HUES6 (cell line): ENCODE results near the gene PAK4.

ENCODE experiments used
- H3K27ac ChIP-seq: 2 replicates; pipeline ENCODE4 v1.7.0; 2013; ENCODE audit warnings: low read depth, mild to moderate bottlenecking, low read length, inconsistent platforms
- H3K27me3 ChIP-seq: 2 replicates; pipeline ENCODE4 v1.6.1; 2013; ENCODE audit warnings: low read length; ENCODE audit not compliant: control insufficient read depth, insufficient read depth
- H3K36me3 ChIP-seq: 2 replicates; pipeline ENCODE4 v1.6.1; 2013; ENCODE audit warnings: low read length; ENCODE audit not compliant: control insufficient read depth, insufficient read depth
- H3K4me1 ChIP-seq: 2 replicates; pipeline ENCODE4 v1.6.1; 2013; ENCODE audit warnings: low read length; ENCODE audit not compliant: control insufficient read depth, insufficient read depth
- H3K4me3 ChIP-seq: 2 replicates; pipeline ENCODE4 v1.5.1; 2013; ENCODE audit warnings: low read depth, low read length
- H3K9ac ChIP-seq: one replicate; pipeline ENCODE4 v1.6.1; 2013; ENCODE audit warnings: mild to moderate bottlenecking, low read length
- H3K9me3 ChIP-seq: 2 replicates; pipeline ENCODE4 v1.6.1; 2013; ENCODE audit warnings: low read depth, low read length; ENCODE audit not compliant: control insufficient read depth, insufficient read depth

The PAK4 gene

GRCh38 chr19:39190768-39191167, 65.2 kb downstream of the PAK4 start:
- no peak overlapping the region for H3K27ac ChIP-seq
- no peaks in the 10 kb centered on the region for H3K36me3 ChIP-seq
- H3K4me1 ChIP-seq, result no peaks in the 10 kb centered on the region; the same call in none of the 2 replicates
- H3K9me3 ChIP-seq, result no peaks in the 10 kb centered on the region
- H3K27me3 ChIP-seq, result peaks cover 10% of the 10 kb centered on the region
- H3K4me3 ChIP-seq, result no peak overlapping the region
- no peak overlapping the region for H3K9ac ChIP-seq

DNA sequence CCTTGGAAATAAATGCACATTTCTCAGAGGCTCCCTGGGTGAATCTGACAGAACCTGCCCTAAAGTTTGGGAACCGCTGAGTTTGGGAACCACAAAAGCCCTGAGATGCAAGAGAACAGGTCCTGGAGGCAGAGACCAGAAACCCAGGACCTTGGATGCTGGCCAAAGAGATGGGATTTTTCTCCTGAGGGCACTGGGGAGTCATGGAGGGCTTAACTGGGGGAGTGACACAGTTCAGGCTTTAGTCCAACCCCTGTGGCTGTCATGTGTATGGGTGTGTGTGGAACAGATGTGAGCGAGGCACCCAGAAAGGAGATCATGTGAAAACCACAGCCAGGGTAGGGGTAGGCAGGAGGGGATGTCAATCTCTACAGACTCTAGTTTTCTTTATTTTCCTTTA, 67.3 kb downstream of the PAK4 start:
- Histone ChIP-seq H3K9me3 (no peaks in the 10 kb centered on the region), H3K9ac (no peak overlapping the region), H3K27ac (no peak overlapping the region), H3K36me3 (no peaks in the 10 kb centered on the region), H3K4me1 (peaks cover 7% of the 10 kb centered on the region), H3K4me3 (no peak overlapping the region), H3K27me3 (peaks cover 31% of the 10 kb centered on the region)

GRCh38 chr19:39193803-39194202, 68.2 kb downstream of the PAK4 start:
- Histone ChIP-seq H3K4me1 (peaks cover 8% of the 10 kb centered on the region), H3K27ac (no peak overlapping the region), H3K4me3 (no peak overlapping the region), H3K9ac (no peak overlapping the region), H3K9me3 (no peaks in the 10 kb centered on the region), H3K27me3 (peaks cover 41% of the 10 kb centered on the region), H3K36me3 (no peaks in the 10 kb centered on the region)

DNA sequence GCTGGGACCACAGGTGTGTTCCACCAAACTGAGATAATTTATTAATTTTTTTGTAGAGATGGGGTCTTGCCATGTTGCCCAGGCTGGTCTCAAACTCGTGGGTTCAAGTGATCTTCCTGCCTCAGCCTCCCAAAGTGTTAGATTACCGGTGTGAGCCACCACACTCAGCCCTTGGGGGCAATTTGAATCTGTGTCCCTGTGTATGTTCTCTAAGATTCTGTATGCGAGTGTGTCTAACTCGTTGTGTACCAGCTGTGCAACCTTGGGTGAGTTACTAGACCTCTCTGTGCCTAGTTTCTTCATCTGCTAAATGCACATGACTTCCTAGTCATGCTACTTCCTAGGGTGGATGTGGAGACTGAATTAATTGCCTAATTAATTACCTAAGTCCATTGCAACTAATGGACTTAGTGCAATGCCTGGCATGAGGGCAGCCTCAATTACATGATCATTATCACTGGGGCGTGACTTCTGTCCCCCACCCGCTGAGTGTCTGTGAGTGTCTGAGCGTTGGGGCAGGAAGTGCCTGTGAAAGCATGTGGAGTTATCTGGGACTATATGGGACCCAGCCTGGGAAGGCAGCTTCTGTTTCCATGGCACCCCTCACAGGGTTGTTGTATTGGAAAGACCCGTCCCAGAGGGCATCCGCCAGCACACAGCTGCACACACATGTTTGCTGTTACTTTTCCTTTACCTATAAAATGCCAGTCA, 69.4 kb downstream of the PAK4 start:
- peaks cover 12% of the 10 kb centered on the region for H3K4me1 ChIP-seq
- no peaks in the 10 kb centered on the region for H3K9me3 ChIP-seq
- no peak overlapping the region for H3K27ac ChIP-seq
- no peaks in the 10 kb centered on the region for H3K36me3 ChIP-seq
- peaks cover 50% of the 10 kb centered on the region for H3K27me3 ChIP-seq
- no peak overlapping the region for H3K4me3 ChIP-seq
- H3K9ac ChIP-seq, result no peak overlapping the region

DNA sequence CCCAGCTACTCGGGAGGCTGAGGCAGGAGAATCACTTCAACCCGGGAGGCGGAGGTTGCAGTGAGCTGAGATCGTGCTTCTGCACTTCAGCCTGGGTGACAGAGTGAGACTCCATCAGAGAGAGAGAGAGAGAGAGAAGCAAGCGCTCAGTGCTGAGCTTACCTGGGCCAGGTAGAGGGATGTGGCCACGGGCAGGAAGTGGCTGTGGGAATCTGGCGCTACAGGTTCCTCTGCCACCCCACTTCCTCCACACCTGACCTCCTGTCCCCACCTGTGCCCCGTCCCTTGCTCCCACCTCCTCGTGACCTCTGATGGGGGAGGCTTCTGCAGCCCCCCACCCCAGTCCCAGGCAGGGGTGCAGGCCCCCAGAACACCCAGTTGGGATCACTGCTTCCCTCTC, 70.2 kb downstream of the PAK4 start:
- Histone ChIP-seq H3K27me3 (peaks cover 57% of the 10 kb centered on the region), H3K36me3 (no peaks in the 10 kb centered on the region), H3K9ac (no peak overlapping the region), H3K4me1 (peaks cover 12% of the 10 kb centered on the region), H3K9me3 (no peaks in the 10 kb centered on the region), H3K4me3 (no peak overlapping the region), H3K27ac (no peak overlapping the region)

DNA sequence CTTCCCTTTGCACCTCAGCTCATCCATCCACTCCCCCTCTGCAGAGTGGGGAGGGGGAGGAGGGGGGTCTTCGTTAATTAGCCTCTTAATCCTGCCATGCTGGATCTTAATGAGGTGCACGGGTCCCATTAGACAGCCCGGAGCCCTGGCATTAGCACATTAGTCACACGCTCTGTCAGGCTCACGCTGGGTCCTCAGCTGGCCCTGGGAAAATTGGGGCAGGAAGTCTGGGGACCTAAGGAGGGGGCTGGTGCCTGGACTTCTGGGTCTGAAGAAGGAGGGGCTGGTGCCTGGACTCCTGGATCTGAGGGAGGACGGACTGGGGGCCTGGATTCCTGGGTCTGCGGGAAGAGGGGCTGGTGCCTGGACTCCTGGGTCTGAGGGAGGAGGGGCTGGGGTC, 70.7 kb downstream of the PAK4 start:
- Histone ChIP-seq H3K4me1 (peaks cover 12% of the 10 kb centered on the region), H3K4me3 (peak overlapping the region; percentile 60; the same call in 1 of the 2 replicates), H3K27ac (no peak overlapping the region), H3K36me3 (no peaks in the 10 kb centered on the region), H3K9me3 (no peaks in the 10 kb centered on the region), H3K27me3 (peaks cover 62% of the 10 kb centered on the region), H3K9ac (no peak overlapping the region)

- H3K27me3 ChIP-seq, result peaks cover 65% of the 10 kb centered on the region
- H3K9ac ChIP-seq, result no peak within 1 kb of the TSS
- H3K36me3 ChIP-seq, result no peaks in the 10 kb centered on the region
- no peaks in the 10 kb centered on the region for H3K9me3 ChIP-seq
- H3K27ac ChIP-seq, result no peak within 1 kb of the TSS
- H3K4me1 ChIP-seq, result peaks cover 12% of the 10 kb centered on the region
- H3K4me3 ChIP-seq, result peak within 1 kb of the TSS; percentile 60
Measured at GRCh38 chr19:39196860-39197562, 71.4 kb downstream of the PAK4 start, which contains the start of gene NCCRP1. Gene NCCRP1, plus strand, starts transcription at chr19:39196964. Its CDS starts 19 bp downstream, at chr19:39196983.

DNA sequence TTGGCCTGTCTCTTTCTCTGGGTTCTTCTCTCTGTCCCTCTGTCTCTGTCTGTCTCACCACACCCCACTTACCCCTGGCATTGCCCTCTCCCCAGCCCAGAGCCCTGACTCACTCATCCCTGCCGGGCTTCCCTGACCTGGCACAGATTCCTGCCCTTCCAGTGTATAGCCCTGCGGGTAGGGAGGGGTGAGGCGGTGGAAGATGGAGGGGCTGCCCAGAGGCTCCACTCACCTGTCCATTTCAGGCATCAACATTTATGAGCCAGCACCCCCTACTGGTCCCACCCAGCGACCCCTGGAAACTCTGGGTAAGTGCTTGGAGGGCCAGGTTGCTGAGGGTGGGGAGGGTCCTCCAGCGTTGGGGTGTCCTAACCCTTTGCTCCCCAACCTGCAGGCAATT, 72.2 kb downstream of the PAK4 start:
- Histone ChIP-seq H3K9ac (no peak overlapping the region), H3K4me3 (no peak overlapping the region), H3K36me3 (no peaks in the 10 kb centered on the region), H3K9me3 (no peaks in the 10 kb centered on the region), H3K27ac (no peak overlapping the region), H3K27me3 (peaks cover 70% of the 10 kb centered on the region), H3K4me1 (peaks cover 12% of the 10 kb centered on the region)

GRCh38 chr19:39199025-39199424, 73.4 kb downstream of the PAK4 start:
- Histone ChIP-seq H3K9ac (no peak overlapping the region), H3K4me1 (peaks cover 12% of the 10 kb centered on the region), H3K36me3 (no peaks in the 10 kb centered on the region), H3K9me3 (no peaks in the 10 kb centered on the region), H3K4me3 (no peak overlapping the region), H3K27ac (no peak overlapping the region), H3K27me3 (peaks cover 82% of the 10 kb centered on the region)

- H3K4me3 ChIP-seq, result no peak overlapping the region
- peaks cover 89% of the 10 kb centered on the region for H3K27me3 ChIP-seq
- no peak overlapping the region for H3K9ac ChIP-seq
- H3K36me3 ChIP-seq, result no peaks in the 10 kb centered on the region
- H3K27ac ChIP-seq, result no peak overlapping the region
- H3K4me1 ChIP-seq, result peaks cover 12% of the 10 kb centered on the region
- H3K9me3 ChIP-seq, result no peaks in the 10 kb centered on the region
Measured at GRCh38 chr19:39200066-39200802, 74.6 kb downstream of the PAK4 start.

GRCh38 chr19:39200803-39201115, 75.2 kb downstream of the PAK4 start:
- Histone ChIP-seq H3K27ac (no peak overlapping the region), H3K27me3 (peaks cover 87% of the 10 kb centered on the region), H3K36me3 (no peaks in the 10 kb centered on the region), H3K9me3 (no peaks in the 10 kb centered on the region), H3K9ac (no peak overlapping the region), H3K4me3 (no peak overlapping the region), H3K4me1 (peaks cover 12% of the 10 kb centered on the region)
